GM13976 (cell line): ENCODE results near the gene ADIRF.
"Not testable (repeated sequence)": the region's sequence is repeated elsewhere in the genome, so short reads cannot be mapped to it uniquely, and the experiment has no call there.

ENCODE experiments used
- DNase-seq: peaks from one replicate; pipeline ENCODE4 v3.0.0; 2012; ENCODE audit warnings: low spot score
- in situ Hi-C: fragments of 300-500 bp; cut with MboI; formaldehyde crosslinking; loops from one replicate; pipeline ENCODE4 v1.12.0; 2022; ENCODE audit warnings: low sequenced_read_pairs, mixed read lengths, inconsistent platforms; ENCODE audit not compliant: unreplicated experiment
- TF ChIP-seq, protein P1 (sequence below): IDR thresholded peaks from 2 replicates; pipeline ENCODE4 v1.5.1; 2012; ENCODE audit warnings: borderline replicate concordance, mild to moderate bottlenecking; ENCODE audit not compliant: insufficient read depth; ENCODE audit errors: extremely low read depth, missing control alignments, control extremely low read depth

The ADIRF gene

GRCh38 chr10:87000491-87000890, 32.2 kb downstream of the ADIRF start:
- in situ Hi-C loops: no loop called here

GRCh38 chr10:87007124-87007523, 38.8 kb downstream of the ADIRF start:
- in situ Hi-C loops, DNase-seq: not testable (repeated sequence)

More at GRCh38 chr10:87000491-87000890, 32.2 kb downstream of the ADIRF start:
- no peak for DNase-seq
- TF ChIP-seq, protein P1, sequence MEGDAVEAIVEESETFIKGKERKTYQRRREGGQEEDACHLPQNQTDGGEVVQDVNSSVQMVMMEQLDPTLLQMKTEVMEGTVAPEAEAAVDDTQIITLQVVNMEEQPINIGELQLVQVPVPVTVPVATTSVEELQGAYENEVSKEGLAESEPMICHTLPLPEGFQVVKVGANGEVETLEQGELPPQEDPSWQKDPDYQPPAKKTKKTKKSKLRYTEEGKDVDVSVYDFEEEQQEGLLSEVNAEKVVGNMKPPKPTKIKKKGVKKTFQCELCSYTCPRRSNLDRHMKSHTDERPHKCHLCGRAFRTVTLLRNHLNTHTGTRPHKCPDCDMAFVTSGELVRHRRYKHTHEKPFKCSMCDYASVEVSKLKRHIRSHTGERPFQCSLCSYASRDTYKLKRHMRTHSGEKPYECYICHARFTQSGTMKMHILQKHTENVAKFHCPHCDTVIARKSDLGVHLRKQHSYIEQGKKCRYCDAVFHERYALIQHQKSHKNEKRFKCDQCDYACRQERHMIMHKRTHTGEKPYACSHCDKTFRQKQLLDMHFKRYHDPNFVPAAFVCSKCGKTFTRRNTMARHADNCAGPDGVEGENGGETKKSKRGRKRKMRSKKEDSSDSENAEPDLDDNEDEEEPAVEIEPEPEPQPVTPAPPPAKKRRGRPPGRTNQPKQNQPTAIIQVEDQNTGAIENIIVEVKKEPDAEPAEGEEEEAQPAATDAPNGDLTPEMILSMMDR: no peak

DNA sequence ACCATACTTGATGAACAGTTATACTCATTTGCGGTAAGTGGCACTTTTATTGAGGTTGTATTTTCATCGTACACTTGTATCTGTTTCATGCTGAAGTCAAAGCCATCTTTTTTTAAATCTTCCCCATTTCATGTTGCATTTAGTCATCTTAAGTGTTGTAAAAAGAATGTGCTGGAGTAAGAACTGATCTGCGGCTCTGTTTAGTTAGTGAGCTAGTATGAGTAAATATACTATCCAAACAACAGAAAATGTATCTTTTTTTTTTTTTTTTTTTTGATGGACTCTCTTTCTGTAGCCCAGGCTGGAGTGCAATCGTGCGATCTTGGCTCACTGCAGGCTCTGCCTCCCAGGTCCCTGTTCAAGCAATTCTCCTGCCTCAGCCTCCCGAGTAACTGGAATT, 39.4 kb downstream of the ADIRF start:
- DNase-seq, in situ Hi-C loops: not testable (repeated sequence)

GRCh38 chr10:87008303-87008702, 40.0 kb downstream of the ADIRF start:
- DNase-seq, in situ Hi-C loops: not testable (repeated sequence)

DNA sequence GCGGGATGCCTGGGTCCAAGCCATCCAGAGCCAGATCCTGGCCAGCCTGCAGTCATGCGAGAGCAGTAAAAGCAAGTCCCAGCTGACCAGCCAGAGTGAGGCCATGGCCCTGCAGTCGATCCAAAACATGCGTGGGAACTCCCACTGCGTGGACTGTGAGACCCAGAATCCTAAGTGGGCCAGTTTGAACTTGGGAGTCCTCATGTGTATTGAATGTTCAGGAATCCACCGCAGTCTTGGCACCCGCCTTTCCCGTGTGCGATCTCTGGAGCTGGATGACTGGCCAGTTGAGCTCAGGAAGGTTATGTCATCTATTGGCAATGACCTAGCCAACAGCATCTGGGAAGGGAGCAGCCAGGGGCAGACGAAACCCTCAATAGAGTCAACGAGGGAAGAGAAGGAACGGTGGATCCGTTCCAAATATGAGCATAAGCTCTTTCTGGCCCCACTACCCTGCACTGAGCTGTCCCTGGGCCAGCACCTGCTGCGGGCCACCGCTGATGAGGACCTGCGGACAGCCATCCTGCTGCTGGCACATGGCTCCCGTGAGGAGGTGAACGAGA, 40.9 kb downstream of the ADIRF start:
- DNase-seq, in situ Hi-C loops: not testable (repeated sequence)

DNA sequence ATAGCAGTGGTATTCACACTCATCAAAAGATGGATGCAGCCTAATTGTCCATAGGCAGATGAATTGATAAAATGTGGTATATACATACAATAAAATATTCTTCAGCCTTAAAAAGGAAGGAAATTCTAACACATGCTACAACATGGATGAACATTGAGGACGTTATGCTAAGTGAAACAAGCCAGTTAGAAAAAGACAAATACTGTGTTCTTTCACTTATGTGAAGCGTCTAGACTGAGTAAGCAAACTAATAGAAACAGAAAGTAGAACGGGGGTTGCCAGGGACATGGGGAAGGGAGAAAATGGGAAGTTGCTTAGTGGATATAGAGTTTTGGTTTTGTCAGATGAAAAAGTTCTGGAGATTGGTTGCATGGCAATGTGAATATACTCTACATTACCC, 45.2 kb downstream of the ADIRF start:
- DNase-seq, in situ Hi-C loops: not testable (repeated sequence)

DNA sequence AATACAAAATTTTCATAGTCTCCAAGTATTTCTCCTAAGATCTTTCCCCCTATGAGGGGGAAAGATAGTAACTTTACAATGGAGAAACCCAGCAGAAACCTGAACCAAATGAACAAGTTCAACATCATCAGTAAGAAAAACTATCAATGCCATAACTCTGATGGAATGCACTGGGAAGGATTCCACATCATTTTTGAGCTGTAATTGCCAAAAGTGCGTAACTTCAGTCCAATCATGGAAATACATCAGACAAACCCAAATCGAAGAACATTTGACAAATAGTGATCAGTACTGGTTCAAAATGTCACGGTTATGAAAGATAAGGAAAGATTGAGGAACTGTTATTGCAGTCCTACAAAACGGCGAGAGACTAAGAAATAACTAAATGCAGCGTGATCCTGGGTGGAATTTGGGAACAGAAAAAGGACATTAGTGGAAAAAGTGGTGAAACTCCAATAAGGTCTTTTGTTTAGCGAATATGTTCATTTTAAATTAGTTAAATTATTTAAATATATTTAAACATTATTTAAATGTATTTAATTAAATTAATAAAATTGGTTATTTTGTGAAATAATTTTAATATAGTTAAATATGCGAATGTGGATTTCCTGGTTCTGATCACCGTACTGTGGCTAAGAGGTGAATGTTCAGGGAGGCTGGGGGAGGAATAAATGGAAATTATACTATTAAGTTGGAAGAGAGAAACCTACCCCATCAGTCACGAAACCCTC, 46.9 kb downstream of the ADIRF start:
- DNase-seq, in situ Hi-C loops: not testable (repeated sequence)

- DNase-seq, in situ Hi-C loops: not testable (repeated sequence)
Measured at GRCh38 chr10:87018127-87018526, 49.8 kb downstream of the ADIRF start.

DNA sequence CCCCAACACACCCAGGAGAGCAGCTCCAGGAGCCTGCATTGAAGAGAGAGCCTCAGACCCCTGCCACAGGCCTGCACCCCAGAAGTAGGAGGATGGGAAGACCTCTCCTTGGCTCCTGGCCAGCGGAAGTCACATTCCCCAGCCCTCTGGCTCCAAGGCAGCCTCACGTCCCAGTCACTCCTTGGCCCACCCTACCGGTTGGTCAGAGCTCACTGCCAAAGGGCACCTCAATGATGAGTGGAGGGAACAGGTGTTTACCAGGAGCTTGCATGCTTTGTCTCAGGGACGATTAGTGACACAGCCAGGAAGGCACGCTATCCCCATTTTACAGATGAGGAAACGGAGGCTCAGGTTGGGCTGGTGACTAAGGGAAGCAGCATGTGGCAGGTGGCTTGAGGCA, 50.8 kb downstream of the ADIRF start:
- in situ Hi-C loops, DNase-seq: not testable (repeated sequence)

DNA sequence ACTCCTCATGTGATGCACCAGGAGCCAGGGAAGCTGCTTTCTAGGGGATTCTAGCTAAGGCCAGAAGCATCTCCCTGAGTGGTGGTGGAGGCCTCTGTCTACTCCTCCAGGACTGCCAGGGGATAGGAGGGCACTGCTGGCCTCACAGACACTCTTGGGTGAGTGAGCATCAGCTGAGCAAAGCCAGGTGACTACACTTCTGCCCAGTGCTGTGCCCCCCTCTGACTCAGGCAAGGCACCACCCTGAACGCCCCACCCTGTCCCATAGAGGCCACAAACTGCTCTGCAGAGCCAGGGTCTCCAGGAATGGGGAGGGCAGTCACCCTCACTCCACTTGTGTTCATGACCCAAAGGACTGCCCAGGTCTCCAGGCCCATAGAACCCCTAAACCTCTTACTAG, 51.2 kb downstream of the ADIRF start:
- DNase-seq, in situ Hi-C loops: not testable (repeated sequence)

DNA sequence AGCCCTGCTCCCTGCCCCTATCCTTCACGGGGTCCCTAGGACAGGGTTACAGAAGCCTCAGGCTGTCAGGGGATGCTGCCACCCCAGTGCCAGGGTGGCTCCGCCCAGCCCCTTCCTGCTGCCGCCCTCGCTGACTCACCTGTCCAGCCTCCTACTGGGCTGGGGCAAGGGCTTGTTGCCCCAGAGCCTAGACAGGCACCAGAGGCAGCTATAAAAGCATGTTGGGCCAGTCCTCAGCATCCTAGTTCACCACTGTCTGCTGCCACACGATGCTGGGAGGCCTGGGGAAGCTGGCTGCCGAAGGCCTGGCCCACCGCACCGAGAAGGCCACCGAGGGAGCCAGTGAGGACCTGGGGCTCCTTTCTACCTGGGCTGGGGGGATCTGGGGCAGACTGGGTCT, 51.8 kb downstream of the ADIRF start, which contains the start of gene FAM25A:
TSS of gene FAM25A (plus strand) at position 239 of the 400 bp plus-strand sequence. CDS start at position 270, 31 bp downstream.
- in situ Hi-C loops, DNase-seq: not testable (repeated sequence)
